ENCODE data around the gene RELB. TPM values are rescaled to one million over a fixed set of nuclear protein-coding genes. Genes with fewer than 3 reads are reported as not detected.
A peak's percentile ranks its signal among the peaks of the same experiment; 100 is the strongest.

Gene RELB
- total and polyA plus RNA-seq, 2 of the 4 experiments (the other 2 are of a cell fraction) = 5.0 to 17.2 TPM

- Histone ChIP-seq H3K4me1 (ENCODE audit: control insufficient read depth, insufficient read depth, low read length) (peaks cover 11% of the 10 kb centered on the region), H3K79me1 (ENCODE audit: low read depth in 1 of 2, low read length in 2 of 2) (peaks cover 21 to 37% of the 10 kb centered on the region in 2 experiments), H2AFZ (replicated peaks; ENCODE audit: low read length, poor library complexity) (peak within 1 kb of the TSS; percentile 96), H3K23ac (ENCODE audit: low read depth, low read length) (peak within 1 kb of the TSS; percentile 76), H3K18ac (ENCODE audit: low read depth, low read length) (peak within 1 kb of the TSS; percentile 76; the same call in 1 of the 2 replicates), H3K9ac (ENCODE audit: low read depth, low read length) (peak within 1 kb of the TSS; percentile 95), H3K27ac (ENCODE audit: insufficient read depth, low read length) (peak within 1 kb of the TSS; percentile 95), H3K14ac (replicated peaks; ENCODE audit: low read depth, low read length) (peak within 1 kb of the TSS; percentile 91), H3K27me3 (ENCODE audit: control insufficient read depth, insufficient read depth, low read length) (no peaks in the 10 kb centered on the region), H2AK9ac (replicated peaks; ENCODE audit: low read depth, low read length, poor library complexity) (peak within 1 kb of the TSS; percentile 100), H4K20me1 (ENCODE audit: insufficient read depth, low read length) (peaks cover 45% of the 10 kb centered on the region), H2BK5ac (ENCODE audit: low read depth, low read length, poor library complexity, severe bottlenecking) (peak within 1 kb of the TSS; percentile 82), H3K4me3 (ENCODE audit: insufficient read depth, low read depth, low read length) (peak within 1 kb of the TSS; percentile 91), H3K9me1 (ENCODE audit: insufficient read depth, low read length) (peaks cover 14% of the 10 kb centered on the region), H2BK120ac (ENCODE audit: low read depth, low read length) (no peak within 1 kb of the TSS), H4K91ac (ENCODE audit: insufficient read depth, low read depth, low read length) (peak within 1 kb of the TSS; percentile 94), H2AK5ac (ENCODE audit: low read depth, low read length) (peak within 1 kb of the TSS; percentile 94), H3K36me3 (ENCODE audit: control insufficient read depth, insufficient read depth, low read length) (peaks cover 35% of the 10 kb centered on the region), H3K4me2 (ENCODE audit: low read depth, low read length) (peak within 1 kb of the TSS; percentile 93), H4K5ac (ENCODE audit: low read depth, low read length) (peak within 1 kb of the TSS; percentile 77), H3K9me3 (ENCODE audit: control insufficient read depth, insufficient read depth, low read length) (no peaks in the 10 kb centered on the region), H3K56ac (ENCODE audit: extremely low read depth, insufficient read depth, low read length) (peak within 1 kb of the TSS; percentile 85), H3K4ac (ENCODE audit: low read depth, low read length) (peak within 1 kb of the TSS; percentile 88), H2BK15ac (ENCODE audit: low read depth, low read length) (no peak within 1 kb of the TSS), H4K8ac (ENCODE audit: low read depth in 2 of 2, low read length in 2 of 2) (peak within 1 kb of the TSS; percentile 75 to 97), H2BK20ac (ENCODE audit: low read depth, low read length) (no peak within 1 kb of the TSS)
- POLR2A ChIA-PET (ENCODE audit: unreplicated experiment) = interaction anchor here (0.6 to 1.0 kb wide), 4 partner anchors 15 to 325 kb away, joined by 3 to 8 read pairs (median 6); partner anchors contain the start of gene TRAPPC6A
- dilution Hi-C loops (cut with HindIII; ENCODE audit: low sequenced_read_pairs, unreplicated experiment) (no loop called here), in situ Hi-C loops (cut with MboI; ENCODE audit: low sequenced_read_pairs) (no loop called here), intact Hi-C loops (cut with micrococcal nuclease) (no loop called here)
- DNase-seq (peak; percentile 86), ATAC-seq (ENCODE audit: low read depth) (peak; percentile 94)
- CTCF ChIA-PET = interaction anchor here (0.9 kb wide), 1 partner anchor 20 kb away, joined by 5 read pairs; no protein-coding TSS in a partner anchor
- 5% methylated on average over 37 of the region's 62 CpGs; no CpG with 5 or more reads in 1 of the 2 experiments for WGBS, 2 experiments (ENCODE audit: extremely low coverage in 2 of 2, insufficient read length in 1 of 2)
- TSS peak; percentile 56 for BruUV-seq (replicated peaks)
- TF ChIP-seq RAD21 (IDR thresholded peaks at IDR 0.05; ENCODE audit: low read length) = no peak
- TF ChIP-seq, protein P1, sequence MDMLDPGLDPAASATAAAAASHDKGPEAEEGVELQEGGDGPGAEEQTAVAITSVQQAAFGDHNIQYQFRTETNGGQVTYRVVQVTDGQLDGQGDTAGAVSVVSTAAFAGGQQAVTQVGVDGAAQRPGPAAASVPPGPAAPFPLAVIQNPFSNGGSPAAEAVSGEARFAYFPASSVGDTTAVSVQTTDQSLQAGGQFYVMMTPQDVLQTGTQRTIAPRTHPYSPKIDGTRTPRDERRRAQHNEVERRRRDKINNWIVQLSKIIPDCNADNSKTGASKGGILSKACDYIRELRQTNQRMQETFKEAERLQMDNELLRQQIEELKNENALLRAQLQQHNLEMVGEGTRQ (IDR thresholded peaks at IDR 0.05; ENCODE audit: low read depth, low read length) = no peak
- TF ChIP-seq MAFK (IDR thresholded peaks at IDR 0.05; ENCODE audit: low read depth, low read length) = no peak
- no peak for TF ChIP-seq CEBPB (IDR thresholded peaks at IDR 0.05; ENCODE audit: low read depth, low read length)
- TF ChIP-seq FOS (IDR thresholded peaks at IDR 0.05; ENCODE audit: low read depth, low read length) = no peak
- TF ChIP-seq RFX5 (IDR thresholded peaks at IDR 0.05; ENCODE audit: low read depth, low read length) = no peak
- TF ChIP-seq POLR2A (IDR thresholded peaks at IDR 0.05; ENCODE audit: low read depth, low read length) = peak; percentile 94
- TF ChIP-seq NFE2L2 (IDR thresholded peaks at IDR 0.05; ENCODE audit: low read depth, low read length) = no peak
- no peak for TF ChIP-seq CTCF (conservative IDR thresholded peaks at IDR 0.05; ENCODE audit: low read depth, low read length)
- TF ChIP-seq MAZ (IDR thresholded peaks at IDR 0.05; ENCODE audit: borderline replicate concordance, low read depth, low read length) = peak; percentile 95
- TF ChIP-seq CHD1 (IDR thresholded peaks at IDR 0.05; ENCODE audit: low read depth, low read length) = no peak
- no peak for TF ChIP-seq SMC3 (IDR thresholded peaks at IDR 0.05; ENCODE audit: low read depth, low read length)
- TF ChIP-seq RCOR1 (IDR thresholded peaks at IDR 0.05; ENCODE audit: insufficient replicate concordance, low read length) = no peak
- TF ChIP-seq MXI1 (IDR thresholded peaks at IDR 0.05; ENCODE audit: borderline replicate concordance, low read depth, low read length) = peak; percentile 8; the same call in 1 of the 2 replicates
Observed at GRCh38 chr19:45038931-45039893, 37.9 kb downstream of the RELB start, which contains the start of gene CLASRP. TSS of gene CLASRP (plus strand) at chr19:45039045. CDS start at chr19:45040213, 1,168 bp downstream.

Data from IMR-90 (cell line).